SK-N-SH (cell line): Measurements from ENCODE around the gene TPRA1. TPM values are rescaled to one million over a fixed set of nuclear protein-coding genes. Genes with fewer than 3 reads are reported as not detected.
A peak's percentile ranks its signal among the peaks of the same experiment; 100 is the strongest.

Experiments
- CTCF ChIA-PET: fragments of 300-600, 350-600 bp; formaldehyde crosslinking; extraction: SDS; loops from one replicate; lab custom pipeline; 2021; lab: Yijun Ruan, JAX
- POLR2A ChIA-PET: fragments of 350-600 bp; sonication (Branson Sonifier 250); formaldehyde crosslinking; extraction: SDS; loops from one replicate; lab custom pipeline; 2020; ENCODE audit warnings: antibody characterized with exemption, inconsistent platforms; lab: Yijun Ruan, JAX
- DNase-seq: peaks from one replicate; pipeline ENCODE4 v3.0.0; 2012
- H2AFZ ChIP-seq: fragments of 200-600 bp; sonication (generic); 2 replicates; pipeline ENCODE4 v1.8.1; 2016; ENCODE audit warnings: antibody characterized with exemption, mild to moderate bottlenecking, low read depth
- H3F3A ChIP-seq: fragments of 200-600 bp; sonication (generic); replicated peaks from 2 replicates; pipeline ENCODE3; 2016; ENCODE audit warnings: antibody characterized with exemption, mild to moderate bottlenecking; ENCODE audit not compliant: insufficient read depth
- H3K27ac ChIP-seq, 2 experiments: fragments of 200-500 bp in 1 of 2; fragments of 200-600 bp in 1 of 2; sonication (Bioruptor generic) in 1 of 2; sonication (generic), shearing (Covaris generic) in 1 of 2; 2 replicates each; pipeline versions ENCODE4 v1.5.1 to v1.6.1; 2014 to 2016; ENCODE audit warnings: low read depth in 2 of 2, inconsistent platforms in 1 of 2, low read length in 1 of 2, mild to moderate bottlenecking in 1 of 2, mixed read lengths in 1 of 2
- H3K27me3 ChIP-seq: fragments of 200-600 bp; sonication (generic), shearing (Covaris generic); 2 replicates; pipeline ENCODE4 v1.6.1; 2016; ENCODE audit warnings: mixed run types; ENCODE audit not compliant: insufficient read depth
- H3K36me3 ChIP-seq, 2 experiments: fragments of 200-500 bp in 1 of 2; fragments of 200-600 bp in 1 of 2; sonication (Bioruptor generic) in 1 of 2; sonication (generic) in 1 of 2; replicated peaks in 1 of 2; 2 replicates each; pipeline versions ENCODE3 to v1.5.1; 2014 to 2016; ENCODE audit warnings: low read length in 1 of 2, mild to moderate bottlenecking in 1 of 2; ENCODE audit not compliant: insufficient read depth in 2 of 2, control insufficient read depth in 1 of 2
- H3K4me1 ChIP-seq, 2 experiments: fragments of 200-500 bp in 1 of 2; fragments of 200-600 bp in 1 of 2; sonication (Bioruptor generic) in 1 of 2; sonication (generic), shearing (Covaris generic) in 1 of 2; 2 replicates each; pipeline versions ENCODE4 v1.5.1 to v1.6.1; 2014 to 2016; ENCODE audit warnings: low read depth in 1 of 2, low read length in 1 of 2, mixed run types in 1 of 2; ENCODE audit not compliant: insufficient read depth in 2 of 2, control insufficient read depth in 1 of 2
- H3K4me2 ChIP-seq: fragments of 200-600 bp; sonication (generic), shearing (Covaris generic); 2 replicates; pipeline ENCODE4 v1.6.1; 2017; ENCODE audit warnings: mixed run types
- H3K4me3 ChIP-seq, 2 experiments: fragments of 200-500 bp in 1 of 2; fragments of 200-600 bp in 1 of 2; sonication (Bioruptor generic) in 1 of 2; sonication (generic), shearing (Covaris generic) in 1 of 2; 2 replicates each; pipeline versions ENCODE4 v1.5.1 to v1.8.1; 2014 to 2016; ENCODE audit warnings: low read depth in 2 of 2, inconsistent platforms in 1 of 2, low read length in 1 of 2, mild to moderate bottlenecking in 1 of 2, mixed read lengths in 1 of 2, moderate library complexity in 1 of 2
- H3K79me2 ChIP-seq: fragments of 200-600 bp; sonication (generic); 2 replicates; pipeline ENCODE4 v1.8.1; 2017; ENCODE audit warnings: mild to moderate bottlenecking; ENCODE audit not compliant: insufficient read depth
- H3K9ac ChIP-seq: fragments of 200-600 bp; sonication (generic); 2 replicates; pipeline ENCODE4 v1.6.1; 2017; ENCODE audit warnings: mixed run types
- H3K9me2 ChIP-seq: fragments of 200-600 bp; sonication (generic); 2 replicates; pipeline ENCODE4 v1.6.1; 2017; ENCODE audit warnings: mixed run types
- H3K9me3 ChIP-seq: fragments of 200-600 bp; sonication (generic); 2 replicates; pipeline ENCODE4 v1.6.1; 2017; ENCODE audit warnings: mixed run types, mild to moderate bottlenecking, moderate library complexity
- H4K20me1 ChIP-seq: fragments of 200-600 bp; sonication (generic); 2 replicates; pipeline ENCODE4 v1.6.1; 2017; ENCODE audit warnings: mild to moderate bottlenecking, mixed run types; ENCODE audit not compliant: insufficient read depth
- CHD2 ChIP-seq: fragments of 150-350 bp; IDR thresholded peaks from 2 replicates; pipeline ENCODE4 v1.6.1; 2018; ENCODE audit warnings: low read length; ENCODE audit not compliant: partially characterized antibody
- ELF1 ChIP-seq: IDR thresholded peaks from 2 replicates; pipeline ENCODE4 v1.4.0; 2012
- EP300 ChIP-seq, 2 experiments: IDR thresholded peaks; 2 replicates each; pipeline versions ENCODE4 v1.4.0 to v1.6.1; 2012; ENCODE audit warnings: borderline replicate concordance in 1 of 2, low read depth in 1 of 2, low read length in 1 of 2
- EZH2phosphoT487 ChIP-seq: fragments of 200-600 bp; sonication (generic); IDR thresholded peaks from 2 replicates; pipeline ENCODE4 v1.6.1; 2017; ENCODE audit warnings: low read depth, mixed run types, mild to moderate bottlenecking, antibody characterized with exemption, moderate library complexity, borderline replicate concordance
- FOXJ3 ChIP-seq: sonication (generic); formaldehyde crosslinking; IDR thresholded peaks from 2 replicates; pipeline ENCODE4 v1.5.1; 2020; ENCODE audit warnings: mild to moderate bottlenecking, missing genetic modification reagents
- FOXM1 ChIP-seq: IDR thresholded peaks from 2 replicates; pipeline ENCODE4 v1.4.0; 2012; ENCODE audit warnings: low read depth, mild to moderate bottlenecking
- GABPA ChIP-seq: IDR thresholded peaks from 2 replicates; pipeline ENCODE4 v1.4.0; 2012; ENCODE audit warnings: low read depth, mild to moderate bottlenecking
- MXI1 ChIP-seq: IDR thresholded peaks from 2 replicates; pipeline ENCODE4 v1.6.1; 2012; ENCODE audit warnings: mild to moderate bottlenecking, low read depth, low read length, improper control_type of control experiment
- POLR2AphosphoS5 ChIP-seq: IDR thresholded peaks from 2 replicates; pipeline ENCODE4 v1.6.1; 2012; ENCODE audit warnings: low read depth, low read length
- RAD21 ChIP-seq: IDR thresholded peaks from 2 replicates; pipeline ENCODE4 v1.6.1; 2012; ENCODE audit warnings: mild to moderate bottlenecking, low read length
- REST ChIP-seq: IDR thresholded peaks from 2 replicates; pipeline ENCODE4 v1.6.1; 2012; ENCODE audit warnings: mild to moderate bottlenecking, low read depth, low read length, moderate library complexity
- RFX5 ChIP-seq: IDR thresholded peaks from 2 replicates; pipeline ENCODE4 v1.6.1; 2012; ENCODE audit warnings: mild to moderate bottlenecking, improper control_type of control experiment, low read length
- SMC3 ChIP-seq: IDR thresholded peaks from 2 replicates; pipeline ENCODE4 v1.6.1; 2012; ENCODE audit warnings: low read depth, low read length, improper control_type of control experiment
- TAF1 ChIP-seq: IDR thresholded peaks from 2 replicates; pipeline ENCODE4 v1.6.1; 2012; ENCODE audit warnings: low read depth, mild to moderate bottlenecking, low read length, moderate library complexity, borderline replicate concordance
- WGBS: methylation state at CpG from one replicate; pipeline ENCODE4 v1.1.6; 2017; ENCODE audit warnings: low lambda C conversion rate; 5-methylcytosine and 5-hydroxymethylcytosine counted together
- polyA plus RNA-seq, 3 experiments: library from polyadenylated mRNA; depleted of rRNA; stranded (reverse); fragments of >200 nt; gene quantifications; 2 replicates each; pipeline ENCODE4 v1.2.3, GENCODE V29; 2012
- TF ChIP-seq, protein P1 (sequence below): fragments of 150-350 bp; IDR thresholded peaks from 2 replicates; pipeline ENCODE4 v1.6.1; 2016; ENCODE audit warnings: mild to moderate bottlenecking, low read depth, low read length
- TF ChIP-seq, protein P2 (sequence below): fragments of 200-600 bp; sonication (generic); IDR thresholded peaks from 2 replicates; pipeline ENCODE4 v1.6.1; 2017; ENCODE audit warnings: antibody characterized with exemption, mild to moderate bottlenecking, moderate library complexity
- TF ChIP-seq, protein P3 (sequence below): IDR thresholded peaks from 2 replicates; pipeline ENCODE4 v1.4.0; 2012; ENCODE audit warnings: low read depth, borderline replicate concordance
- TF ChIP-seq, protein P4 (sequence below): fragments of 150-350 bp; IDR thresholded peaks from 2 replicates; pipeline ENCODE4 v1.6.1; 2017; ENCODE audit warnings: antibody characterized with exemption, low read length, low read depth, borderline replicate concordance
- TF ChIP-seq, protein P5 (sequence below): IDR thresholded peaks from 2 replicates; pipeline ENCODE4 v1.4.0; 2012; ENCODE audit warnings: low read depth

Gene TPRA1
- polyA plus RNA-seq (2012; rRNA removed) = 26.3 and 31.6 TPM in 2 replicates
- 11.8 and 18.8 TPM in 2 replicates for polyA plus RNA-seq (2012; cell fraction: cytosol; rRNA removed)
- polyA plus RNA-seq (2012; cell fraction: nucleus; rRNA removed) = 41.2 and 42.1 TPM in 2 replicates

GRCh38 chr3:127590593-127591465, at the start of gene TPRA1:
Gene TPRA1 (minus strand): TSS chr3:127590733. CDS start chr3:127580146, 10,587 bp downstream.
- Histone ChIP-seq H3K4me1 (peaks cover 4 to 22% of the 10 kb centered on the region in 2 experiments; a peak in 3 of 4 replicates), H3K4me2 (peak within 1 kb of the TSS; percentile 98), H3K9me3 (no peaks in the 10 kb centered on the region), H3K4me3 (peak within 1 kb of the TSS; percentile 92 to 95), H3F3A (peaks cover 9% of the 10 kb centered on the region), H3K79me2 (peaks cover 37% of the 10 kb centered on the region), H3K9me2 (no peaks in the 10 kb centered on the region), H3K27ac (peak within 1 kb of the TSS; percentile 81 to 89), H3K27me3 (no peaks in the 10 kb centered on the region), H2AFZ (peak within 1 kb of the TSS; percentile 95), H3K9ac (peak within 1 kb of the TSS; percentile 89), H4K20me1 (peaks cover 33% of the 10 kb centered on the region), H3K36me3 (no peaks in the 10 kb centered on the region)
- WGBS = 5% methylated on average over 24 of the region's 72 CpGs
- POLR2A ChIA-PET = interaction anchor here (0.7 to 0.9 kb wide), 2 partner anchors 36 to 106 kb away, joined by 3 read pairs; no protein-coding TSS in a partner anchor
- CTCF ChIA-PET = interaction anchor here (0.6 to 9.4 kb wide), 14 partner anchors 8 to 812 kb away, joined by 3 to 95 read pairs (median 3); no protein-coding TSS in a partner anchor
- peak; percentile 98 for DNase-seq
- no peak for TF ChIP-seq REST
- no peak for TF ChIP-seq FOXJ3 (CRISPR knock-in tag)
- TF ChIP-seq ELF1 = no peak
- TF ChIP-seq, protein P1, sequence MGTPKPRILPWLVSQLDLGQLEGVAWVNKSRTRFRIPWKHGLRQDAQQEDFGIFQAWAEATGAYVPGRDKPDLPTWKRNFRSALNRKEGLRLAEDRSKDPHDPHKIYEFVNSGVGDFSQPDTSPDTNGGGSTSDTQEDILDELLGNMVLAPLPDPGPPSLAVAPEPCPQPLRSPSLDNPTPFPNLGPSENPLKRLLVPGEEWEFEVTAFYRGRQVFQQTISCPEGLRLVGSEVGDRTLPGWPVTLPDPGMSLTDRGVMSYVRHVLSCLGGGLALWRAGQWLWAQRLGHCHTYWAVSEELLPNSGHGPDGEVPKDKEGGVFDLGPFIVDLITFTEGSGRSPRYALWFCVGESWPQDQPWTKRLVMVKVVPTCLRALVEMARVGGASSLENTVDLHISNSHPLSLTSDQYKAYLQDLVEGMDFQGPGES = peak; percentile 79
- TF ChIP-seq CHD2 = no peak
- TF ChIP-seq GABPA = no peak
- TF ChIP-seq MXI1 = peak; percentile 84
- peak; percentile 69; the same call in 1 of the 2 replicates for TF ChIP-seq POLR2AphosphoS5
- TF ChIP-seq, protein P2, sequence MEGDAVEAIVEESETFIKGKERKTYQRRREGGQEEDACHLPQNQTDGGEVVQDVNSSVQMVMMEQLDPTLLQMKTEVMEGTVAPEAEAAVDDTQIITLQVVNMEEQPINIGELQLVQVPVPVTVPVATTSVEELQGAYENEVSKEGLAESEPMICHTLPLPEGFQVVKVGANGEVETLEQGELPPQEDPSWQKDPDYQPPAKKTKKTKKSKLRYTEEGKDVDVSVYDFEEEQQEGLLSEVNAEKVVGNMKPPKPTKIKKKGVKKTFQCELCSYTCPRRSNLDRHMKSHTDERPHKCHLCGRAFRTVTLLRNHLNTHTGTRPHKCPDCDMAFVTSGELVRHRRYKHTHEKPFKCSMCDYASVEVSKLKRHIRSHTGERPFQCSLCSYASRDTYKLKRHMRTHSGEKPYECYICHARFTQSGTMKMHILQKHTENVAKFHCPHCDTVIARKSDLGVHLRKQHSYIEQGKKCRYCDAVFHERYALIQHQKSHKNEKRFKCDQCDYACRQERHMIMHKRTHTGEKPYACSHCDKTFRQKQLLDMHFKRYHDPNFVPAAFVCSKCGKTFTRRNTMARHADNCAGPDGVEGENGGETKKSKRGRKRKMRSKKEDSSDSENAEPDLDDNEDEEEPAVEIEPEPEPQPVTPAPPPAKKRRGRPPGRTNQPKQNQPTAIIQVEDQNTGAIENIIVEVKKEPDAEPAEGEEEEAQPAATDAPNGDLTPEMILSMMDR = peak; percentile 34; the same call in 1 of the 2 replicates
- peak; percentile 6; the same call in 1 of the 2 replicates for TF ChIP-seq SMC3
- no peak for TF ChIP-seq FOXM1
- peak; percentile 50; the same call in 1 of the 2 replicates for TF ChIP-seq TAF1
- TF ChIP-seq RFX5 = peak; percentile 85
- no peak for TF ChIP-seq EP300 (IDR thresholded peaks at IDR 0.05; ENCODE audit: borderline replicate concordance in 1 of 2, low read depth in 1 of 2, low read length in 1 of 2)
- no peak for TF ChIP-seq EZH2phosphoT487
- peak; percentile 60 for TF ChIP-seq RAD21
- TF ChIP-seq, protein P3, sequence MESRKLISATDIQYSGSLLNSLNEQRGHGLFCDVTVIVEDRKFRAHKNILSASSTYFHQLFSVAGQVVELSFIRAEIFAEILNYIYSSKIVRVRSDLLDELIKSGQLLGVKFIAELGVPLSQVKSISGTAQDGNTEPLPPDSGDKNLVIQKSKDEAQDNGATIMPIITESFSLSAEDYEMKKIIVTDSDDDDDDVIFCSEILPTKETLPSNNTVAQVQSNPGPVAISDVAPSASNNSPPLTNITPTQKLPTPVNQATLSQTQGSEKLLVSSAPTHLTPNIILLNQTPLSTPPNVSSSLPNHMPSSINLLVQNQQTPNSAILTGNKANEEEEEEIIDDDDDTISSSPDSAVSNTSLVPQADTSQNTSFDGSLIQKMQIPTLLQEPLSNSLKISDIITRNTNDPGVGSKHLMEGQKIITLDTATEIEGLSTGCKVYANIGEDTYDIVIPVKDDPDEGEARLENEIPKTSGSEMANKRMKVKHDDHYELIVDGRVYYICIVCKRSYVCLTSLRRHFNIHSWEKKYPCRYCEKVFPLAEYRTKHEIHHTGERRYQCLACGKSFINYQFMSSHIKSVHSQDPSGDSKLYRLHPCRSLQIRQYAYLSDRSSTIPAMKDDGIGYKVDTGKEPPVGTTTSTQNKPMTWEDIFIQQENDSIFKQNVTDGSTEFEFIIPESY = no peak
- TF ChIP-seq, protein P4, sequence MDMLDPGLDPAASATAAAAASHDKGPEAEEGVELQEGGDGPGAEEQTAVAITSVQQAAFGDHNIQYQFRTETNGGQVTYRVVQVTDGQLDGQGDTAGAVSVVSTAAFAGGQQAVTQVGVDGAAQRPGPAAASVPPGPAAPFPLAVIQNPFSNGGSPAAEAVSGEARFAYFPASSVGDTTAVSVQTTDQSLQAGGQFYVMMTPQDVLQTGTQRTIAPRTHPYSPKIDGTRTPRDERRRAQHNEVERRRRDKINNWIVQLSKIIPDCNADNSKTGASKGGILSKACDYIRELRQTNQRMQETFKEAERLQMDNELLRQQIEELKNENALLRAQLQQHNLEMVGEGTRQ = no peak
- TF ChIP-seq, protein P5, sequence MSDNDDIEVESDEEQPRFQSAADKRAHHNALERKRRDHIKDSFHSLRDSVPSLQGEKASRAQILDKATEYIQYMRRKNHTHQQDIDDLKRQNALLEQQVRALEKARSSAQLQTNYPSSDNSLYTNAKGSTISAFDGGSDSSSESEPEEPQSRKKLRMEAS = peak; percentile 63
